Measurements from ENCODE around the gene EXOSC9.

DNA sequence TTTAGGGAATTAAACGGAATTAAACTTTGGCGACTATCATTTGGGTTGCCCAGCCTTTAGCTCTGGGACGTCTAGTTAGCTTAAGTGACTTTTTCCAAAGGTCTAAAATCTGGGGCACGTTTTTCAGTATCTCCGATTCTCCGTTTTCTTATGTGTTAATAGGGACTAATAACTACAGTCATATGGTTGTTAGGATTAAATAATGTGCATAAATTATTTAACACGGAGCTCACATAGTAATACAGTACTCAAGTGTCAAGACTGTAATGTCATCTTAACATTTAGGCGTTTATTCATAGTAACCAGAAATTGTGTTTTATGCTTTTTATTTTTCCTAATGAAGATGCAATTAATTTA lies 23.0 kb downstream of the EXOSC9 start:
- TF ChIP-seq, protein P1, sequence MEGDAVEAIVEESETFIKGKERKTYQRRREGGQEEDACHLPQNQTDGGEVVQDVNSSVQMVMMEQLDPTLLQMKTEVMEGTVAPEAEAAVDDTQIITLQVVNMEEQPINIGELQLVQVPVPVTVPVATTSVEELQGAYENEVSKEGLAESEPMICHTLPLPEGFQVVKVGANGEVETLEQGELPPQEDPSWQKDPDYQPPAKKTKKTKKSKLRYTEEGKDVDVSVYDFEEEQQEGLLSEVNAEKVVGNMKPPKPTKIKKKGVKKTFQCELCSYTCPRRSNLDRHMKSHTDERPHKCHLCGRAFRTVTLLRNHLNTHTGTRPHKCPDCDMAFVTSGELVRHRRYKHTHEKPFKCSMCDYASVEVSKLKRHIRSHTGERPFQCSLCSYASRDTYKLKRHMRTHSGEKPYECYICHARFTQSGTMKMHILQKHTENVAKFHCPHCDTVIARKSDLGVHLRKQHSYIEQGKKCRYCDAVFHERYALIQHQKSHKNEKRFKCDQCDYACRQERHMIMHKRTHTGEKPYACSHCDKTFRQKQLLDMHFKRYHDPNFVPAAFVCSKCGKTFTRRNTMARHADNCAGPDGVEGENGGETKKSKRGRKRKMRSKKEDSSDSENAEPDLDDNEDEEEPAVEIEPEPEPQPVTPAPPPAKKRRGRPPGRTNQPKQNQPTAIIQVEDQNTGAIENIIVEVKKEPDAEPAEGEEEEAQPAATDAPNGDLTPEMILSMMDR (IDR thresholded peaks at IDR 0.05; ENCODE audit: insufficient read depth, low read length, poor library complexity, severe bottlenecking): no peak
- TF ChIP-seq EZH2phosphoT487 (conservative IDR thresholded peaks at IDR 0.05; ENCODE audit: low read length): no peak
